HCT116 (cell line): ENCODE data around the gene INTS12. TPM values are rescaled to one million over a fixed set of nuclear protein-coding genes. Genes with fewer than 3 reads are reported as not detected.

Experiments
- ATAC-seq: fragments of 200-7000 bp; cut with Tn5 transposase; 2 replicates; pipeline ENCODE4 v1.9.1; 2020; ENCODE audit warnings: mild to moderate bottlenecking, moderate library complexity
- BruUV-seq: library from RNA; stranded (reverse); fragments of 400-500 nt; replicated peaks from 2 replicates; lab custom pipeline; 2021; lab: Mats Ljungman, UMichigan
- CTCF ChIA-PET: fragments of 300-600 bp; sonication (Branson Sonifier 250); formaldehyde crosslinking; loops from one replicate; lab custom pipeline; 2021; ENCODE audit warnings: antibody characterized with exemption; lab: Charles Lee
- POLR2A ChIA-PET: fragments of 300-600, 350-600 bp; sonication (Branson Sonifier 250); formaldehyde crosslinking; loops from one replicate; lab custom pipeline; 2021; ENCODE audit warnings: antibody characterized with exemption; lab: Charles Lee
- RAD21 ChIA-PET, 2 experiments: fragments of 300-600 bp; sonication (Branson Sonifier 250); formaldehyde crosslinking; loops; one replicate each; lab custom pipeline; 2023; ENCODE audit warnings: low total read pairs in 2 of 2; ENCODE audit not compliant: uncharacterized antibody in 2 of 2, unreplicated experiment in 2 of 2, low non-redundant PET in 1 of 2; lab: Charles Lee
- DNase-seq: peaks from one replicate; pipeline ENCODE4 v3.0.0-alpha.2; 2010; ENCODE audit warnings: low read depth, low spot score
- H2AFZ ChIP-seq: fragments of 200-600 bp; shearing (Covaris generic), sonication (generic); 2 replicates; pipeline ENCODE4 v1.6.1; 2017; ENCODE audit warnings: low read depth, mixed run types, mixed read lengths, antibody characterized with exemption, low read length; ENCODE audit not compliant: poor library complexity, severe bottlenecking
- H3K27ac ChIP-seq: 2 replicates; pipeline ENCODE4 v1.5.1; 2012; ENCODE audit warnings: low read depth, low read length
- H3K27me3 ChIP-seq: fragments of 200-600 bp; sonication (generic); 2 replicates; pipeline ENCODE4 v1.6.1; 2016; ENCODE audit warnings: mixed run types, low read length, mixed read lengths; ENCODE audit not compliant: insufficient read depth
- H3K36me3 ChIP-seq, 2 experiments: fragments of 200-500 bp in 1 of 2; fragments of 200-600 bp in 1 of 2; sonication (Bioruptor generic) in 1 of 2; sonication (generic) in 1 of 2; 2 replicates each; pipeline versions ENCODE4 v1.5.1 to v1.6.1; 2014 to 2016; ENCODE audit warnings: low read length in 2 of 2, inconsistent platforms in 1 of 2, mixed read lengths in 1 of 2, mixed run types in 1 of 2; ENCODE audit not compliant: insufficient read depth in 2 of 2, control insufficient read depth in 1 of 2
- H3K4me1 ChIP-seq, 2 experiments: fragments of 200-600 bp in 1 of 2; sonication (generic) in 1 of 2; 2 replicates each; pipeline versions ENCODE4 v1.5.1 to v1.6.1; 2012 to 2017; ENCODE audit warnings: low read length in 2 of 2, inconsistent platforms in 1 of 2, mild to moderate bottlenecking in 1 of 2, mixed read lengths in 1 of 2, mixed run types in 1 of 2, moderate library complexity in 1 of 2; ENCODE audit not compliant: insufficient read depth in 2 of 2, control insufficient read depth in 1 of 2
- H3K4me2 ChIP-seq: fragments of 200-600 bp; sonication (generic); 2 replicates; pipeline ENCODE4 v1.6.1; 2017; ENCODE audit warnings: mixed run types, low read length, mixed read lengths
- H3K4me3 ChIP-seq, 2 experiments: fragments of 200-600 bp in 1 of 2; sonication (generic) in 1 of 2; replicated peaks in 1 of 2; 2 replicates each; pipeline ENCODE4 v1.5.1; 2011 to 2016; ENCODE audit warnings: low read length in 2 of 2, control low read depth in 1 of 2, low read depth in 1 of 2, mild to moderate bottlenecking in 1 of 2, mixed read lengths in 1 of 2, mixed run types in 1 of 2
- H3K79me2 ChIP-seq: fragments of 200-600 bp; sonication (generic); 2 replicates; pipeline ENCODE4 v1.6.1; 2017; ENCODE audit warnings: mild to moderate bottlenecking, mixed run types, low read length, moderate library complexity, mixed read lengths; ENCODE audit not compliant: insufficient read depth
- H3K9ac ChIP-seq: fragments of 200-600 bp; sonication (generic); 2 replicates; pipeline ENCODE4 v1.6.1; 2016; ENCODE audit warnings: low read length, mixed read lengths
- H3K9me2 ChIP-seq: fragments of 200-600 bp; sonication (generic), shearing (Covaris generic); 2 replicates; pipeline ENCODE4 v1.6.1; 2017; ENCODE audit warnings: mixed run types, mild to moderate bottlenecking, moderate library complexity; ENCODE audit not compliant: insufficient read depth
- H3K9me3 ChIP-seq, 2 experiments: fragments of 200-500 bp in 1 of 2; fragments of 200-600 bp in 1 of 2; sonication (Bioruptor generic) in 1 of 2; sonication (generic) in 1 of 2; 2 replicates each; pipeline ENCODE4 v1.6.1; 2014 to 2017; ENCODE audit warnings: low read length in 2 of 2, mixed read lengths in 2 of 2, inconsistent platforms in 1 of 2, low read depth in 1 of 2, mild to moderate bottlenecking in 1 of 2, mixed run types in 1 of 2, moderate library complexity in 1 of 2; ENCODE audit not compliant: control insufficient read depth in 1 of 2, insufficient read depth in 1 of 2
- H4K20me1 ChIP-seq: fragments of 200-600 bp; sonication (generic), shearing (Covaris generic); 2 replicates; pipeline ENCODE4 v1.6.1; 2017; ENCODE audit warnings: mixed run types, mild to moderate bottlenecking, moderate library complexity; ENCODE audit not compliant: insufficient read depth
- ELF1 ChIP-seq: IDR thresholded peaks from 2 replicates; pipeline ENCODE4 v1.6.1; 2012; ENCODE audit warnings: low read depth, borderline replicate concordance
- FOSL1 ChIP-seq: IDR thresholded peaks from 2 replicates; pipeline ENCODE4 v1.6.1; 2012; ENCODE audit warnings: low read depth
- MAX ChIP-seq: IDR thresholded peaks from 2 replicates; pipeline ENCODE4 v1.6.1; 2012
- SP1 ChIP-seq: IDR thresholded peaks from 2 replicates; pipeline ENCODE4 v1.6.1; 2012; ENCODE audit warnings: low read depth
- TCF7L2 ChIP-seq: IDR thresholded peaks from 2 replicates; pipeline ENCODE4 v1.7.0; 2011; ENCODE audit warnings: borderline replicate concordance, inconsistent platforms; ENCODE audit not compliant: insufficient read depth, insufficient read length; ENCODE audit errors: extremely low read depth
- intact Hi-C: fragments of 100-400 bp; cut with micrococcal nuclease; formaldehyde crosslinking; loops from 2 replicates; pipeline ENCODE4 v1.10.0; 2022
- total RNA-seq: library from RNA; stranded (reverse); gene quantifications from one replicate; pipeline ENCODE4 v1.2.1, GENCODE V29; 2021; ENCODE audit not compliant: unreplicated experiment
- TF ChIP-seq, protein P1 (sequence below): IDR thresholded peaks from 2 replicates; pipeline ENCODE4 v1.6.1; 2012; ENCODE audit warnings: low read depth
- TF ChIP-seq, protein P2 (sequence below): IDR thresholded peaks from 2 replicates; pipeline ENCODE4 v1.6.1; 2011; ENCODE audit warnings: mild to moderate bottlenecking, low read length, moderate library complexity; ENCODE audit not compliant: insufficient replicate concordance; ENCODE audit errors: extremely low read depth

INTS12 gene
- total RNA-seq, 1 experiment from 2014 or later, result 18.5 TPM

DNA sequence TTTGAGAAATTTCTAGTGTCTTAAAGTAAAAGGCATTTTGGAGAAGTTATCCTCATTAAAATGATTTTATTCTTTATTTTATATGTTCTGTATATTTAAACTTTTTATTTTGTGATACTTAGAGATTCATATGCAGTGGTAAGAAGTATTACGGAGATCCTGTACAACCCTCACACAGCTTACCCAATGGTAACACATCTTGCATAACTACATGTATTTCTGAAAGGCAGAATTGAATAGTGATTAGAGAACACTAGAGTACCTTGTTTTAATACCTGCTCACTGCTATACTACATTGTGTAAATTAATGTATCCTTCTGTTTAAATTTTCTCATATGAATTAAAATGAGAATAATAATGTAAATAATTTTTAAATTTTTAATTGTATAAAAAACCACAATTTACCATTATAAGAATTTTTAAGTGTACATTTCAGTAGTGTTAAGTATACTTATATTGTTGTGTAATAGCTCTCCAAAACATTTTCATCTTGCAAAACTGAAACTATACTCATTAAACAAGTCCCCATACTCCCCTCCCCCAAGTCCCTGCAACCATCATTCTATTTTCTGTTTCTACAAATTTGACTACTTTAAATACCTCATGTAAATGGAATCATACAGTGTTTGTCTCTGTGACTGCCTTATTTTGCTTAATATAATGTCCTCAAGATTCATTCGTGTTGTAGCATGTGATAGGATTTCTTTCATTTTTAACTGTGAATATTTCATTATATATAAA, 45.4 kb downstream of the INTS12 start:
- Histone ChIP-seq H3K27me3 (no peaks in the 10 kb centered on the region), H3K27ac (no peak overlapping the region), H3K4me3 (no peak overlapping the region), H3K9ac (no peak overlapping the region), H3K4me2 (no peak overlapping the region), H4K20me1 (no peaks in the 10 kb centered on the region), H3K79me2 (no peaks in the 10 kb centered on the region), H3K9me2 (no peaks in the 10 kb centered on the region; the same call in 1 of the 2 replicates), H3K4me1 (no peaks in the 10 kb centered on the region), H2AFZ (no peak overlapping the region), H3K9me3 (no peaks in the 10 kb centered on the region), H3K36me3 (no peaks in the 10 kb centered on the region)
- ChIA-PET CTCF (no interaction called here), POLR2A (no interaction called here), RAD21 (no interaction called here)
- no peak for TF ChIP-seq FOSL1
- TF ChIP-seq MAX, result no peak
- no peak for TF ChIP-seq ELF1
- TF ChIP-seq TCF7L2, result no peak
- TF ChIP-seq, protein P1, sequence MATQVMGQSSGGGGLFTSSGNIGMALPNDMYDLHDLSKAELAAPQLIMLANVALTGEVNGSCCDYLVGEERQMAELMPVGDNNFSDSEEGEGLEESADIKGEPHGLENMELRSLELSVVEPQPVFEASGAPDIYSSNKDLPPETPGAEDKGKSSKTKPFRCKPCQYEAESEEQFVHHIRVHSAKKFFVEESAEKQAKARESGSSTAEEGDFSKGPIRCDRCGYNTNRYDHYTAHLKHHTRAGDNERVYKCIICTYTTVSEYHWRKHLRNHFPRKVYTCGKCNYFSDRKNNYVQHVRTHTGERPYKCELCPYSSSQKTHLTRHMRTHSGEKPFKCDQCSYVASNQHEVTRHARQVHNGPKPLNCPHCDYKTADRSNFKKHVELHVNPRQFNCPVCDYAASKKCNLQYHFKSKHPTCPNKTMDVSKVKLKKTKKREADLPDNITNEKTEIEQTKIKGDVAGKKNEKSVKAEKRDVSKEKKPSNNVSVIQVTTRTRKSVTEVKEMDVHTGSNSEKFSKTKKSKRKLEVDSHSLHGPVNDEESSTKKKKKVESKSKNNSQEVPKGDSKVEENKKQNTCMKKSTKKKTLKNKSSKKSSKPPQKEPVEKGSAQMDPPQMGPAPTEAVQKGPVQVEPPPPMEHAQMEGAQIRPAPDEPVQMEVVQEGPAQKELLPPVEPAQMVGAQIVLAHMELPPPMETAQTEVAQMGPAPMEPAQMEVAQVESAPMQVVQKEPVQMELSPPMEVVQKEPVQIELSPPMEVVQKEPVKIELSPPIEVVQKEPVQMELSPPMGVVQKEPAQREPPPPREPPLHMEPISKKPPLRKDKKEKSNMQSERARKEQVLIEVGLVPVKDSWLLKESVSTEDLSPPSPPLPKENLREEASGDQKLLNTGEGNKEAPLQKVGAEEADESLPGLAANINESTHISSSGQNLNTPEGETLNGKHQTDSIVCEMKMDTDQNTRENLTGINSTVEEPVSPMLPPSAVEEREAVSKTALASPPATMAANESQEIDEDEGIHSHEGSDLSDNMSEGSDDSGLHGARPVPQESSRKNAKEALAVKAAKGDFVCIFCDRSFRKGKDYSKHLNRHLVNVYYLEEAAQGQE, result no peak
- no peak for TF ChIP-seq SP1
- TF ChIP-seq, protein P2, sequence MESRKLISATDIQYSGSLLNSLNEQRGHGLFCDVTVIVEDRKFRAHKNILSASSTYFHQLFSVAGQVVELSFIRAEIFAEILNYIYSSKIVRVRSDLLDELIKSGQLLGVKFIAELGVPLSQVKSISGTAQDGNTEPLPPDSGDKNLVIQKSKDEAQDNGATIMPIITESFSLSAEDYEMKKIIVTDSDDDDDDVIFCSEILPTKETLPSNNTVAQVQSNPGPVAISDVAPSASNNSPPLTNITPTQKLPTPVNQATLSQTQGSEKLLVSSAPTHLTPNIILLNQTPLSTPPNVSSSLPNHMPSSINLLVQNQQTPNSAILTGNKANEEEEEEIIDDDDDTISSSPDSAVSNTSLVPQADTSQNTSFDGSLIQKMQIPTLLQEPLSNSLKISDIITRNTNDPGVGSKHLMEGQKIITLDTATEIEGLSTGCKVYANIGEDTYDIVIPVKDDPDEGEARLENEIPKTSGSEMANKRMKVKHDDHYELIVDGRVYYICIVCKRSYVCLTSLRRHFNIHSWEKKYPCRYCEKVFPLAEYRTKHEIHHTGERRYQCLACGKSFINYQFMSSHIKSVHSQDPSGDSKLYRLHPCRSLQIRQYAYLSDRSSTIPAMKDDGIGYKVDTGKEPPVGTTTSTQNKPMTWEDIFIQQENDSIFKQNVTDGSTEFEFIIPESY, result no peak
- no peak for ATAC-seq
- no peak for DNase-seq
- intact Hi-C loops, result no loop called here
- BruUV-seq, result no TSS peak
